RPMI7951 (cell line): ENCODE results near the gene ELAVL1. TPM values are rescaled to one million over a fixed set of nuclear protein-coding genes. Genes with fewer than 3 reads are reported as not detected.

Source experiments
- DNase-seq: peaks from one replicate; pipeline ENCODE4 v3.0.0-alpha.2; 2012; ENCODE audit warnings: low read depth
- total RNA-seq: library from RNA; depleted of rRNA; stranded (reverse); fragments of >200 nt; shearing (Covaris generic); gene quantifications from 2 replicates; pipeline ENCODE4 v1.2.3, GENCODE V29; 2014; rRNA removed

The ELAVL1 gene
- total RNA-seq, 1 experiment from 2014 or later, result 31.8 TPM

DNA sequence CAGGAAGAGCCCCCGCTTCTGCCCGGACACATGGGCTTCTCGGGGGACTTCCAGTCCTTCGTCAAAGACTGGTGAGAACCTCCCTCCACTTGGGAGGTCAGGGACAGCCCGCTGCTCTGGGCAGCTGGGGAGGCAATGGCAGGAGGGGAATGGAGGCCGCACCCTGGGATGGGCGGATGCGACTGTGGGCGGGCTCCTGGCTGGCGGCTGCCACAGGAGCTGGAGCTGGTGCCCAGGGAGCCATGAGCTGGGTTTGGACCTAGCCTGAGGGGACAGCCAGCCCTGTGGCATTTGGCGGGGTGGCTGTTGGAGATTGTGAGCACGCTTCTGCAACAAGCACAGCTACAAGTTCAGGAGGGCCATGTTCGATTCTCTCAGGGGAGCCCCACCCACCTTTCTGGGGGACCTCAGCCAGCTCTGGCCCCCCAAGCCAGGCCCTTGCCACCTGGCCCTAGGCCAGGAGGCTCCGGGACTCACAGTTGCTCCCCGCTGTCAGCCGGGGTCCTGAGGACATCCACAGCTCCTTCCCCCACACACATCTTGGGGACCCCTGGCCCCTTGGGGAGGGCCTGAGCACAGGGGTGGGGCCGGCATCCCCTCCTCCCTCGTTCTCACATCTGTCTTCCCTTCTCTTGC is 93.8 kb downstream of the ELAVL1 start:
- DNase-seq, result no peak

GRCh38 chr19:7910321-7911161 is 94.9 kb downstream of the ELAVL1 start:
- no peak for DNase-seq

DNA sequence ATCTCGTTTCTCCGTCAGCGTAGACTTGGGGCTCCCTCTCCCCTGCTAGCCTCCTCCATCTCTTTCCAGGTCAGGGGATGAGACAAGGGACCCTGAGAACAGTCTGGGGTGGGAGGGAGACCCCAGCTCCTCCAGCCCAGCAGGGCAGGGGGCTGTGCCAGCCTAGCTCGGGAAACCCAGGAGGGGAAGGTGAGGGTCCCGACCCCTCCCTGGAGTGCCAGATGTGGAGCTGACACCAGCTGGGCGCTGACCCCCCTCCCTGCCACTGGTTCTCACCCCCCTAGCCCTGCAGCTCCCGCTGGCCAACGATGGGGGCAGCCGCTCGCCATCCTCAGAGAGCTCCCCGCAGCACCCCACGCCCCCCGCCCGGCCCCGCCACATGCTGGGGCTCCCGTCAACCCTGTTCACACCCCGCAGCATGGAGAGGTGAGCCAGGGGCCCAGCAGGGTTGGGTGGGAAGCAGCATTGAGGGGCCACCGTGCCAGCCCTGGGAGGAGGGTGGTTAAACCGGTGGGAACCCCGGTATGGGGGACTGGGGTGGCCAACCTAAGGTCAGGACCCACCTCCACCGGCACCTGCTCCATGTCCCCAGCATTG is 95.9 kb downstream of the ELAVL1 start:
- DNase-seq, result no peak

- no peak for DNase-seq
Observed at GRCh38 chr19:7908742-7909461, 96.5 kb downstream of the ELAVL1 start.

Other genes starting within 250 kb of the ELAVL1 start
- gene CLEC4M, start 242.4 kb downstream of the ELAVL1 start, total RNA-seq, result not detected in 2 replicates
- gene EVI5L, start 175.4 kb downstream of the ELAVL1 start, total RNA-seq, result 6.8 and 8.1 TPM in 2 replicates
- not detected in 2 replicates for gene PRR36, start 131.3 kb downstream of the ELAVL1 start, total RNA-seq
- gene LRRC8E, start 117.1 kb downstream of the ELAVL1 start, total RNA-seq, result 5.2 and 7.3 TPM in 2 replicates
- 5.0 and 6.4 TPM in 2 replicates for gene MAP2K7, start 101.8 kb downstream of the ELAVL1 start, total RNA-seq
- gene TGFBR3L, start 90.8 kb downstream of the ELAVL1 start, total RNA-seq, result 0.36 and 2.1 TPM in 2 replicates
- 27.1 and 27.5 TPM in 2 replicates for gene SNAPC2, start 85.3 kb downstream of the ELAVL1 start, total RNA-seq
- gene CTXN1, start 79.5 kb downstream of the ELAVL1 start, total RNA-seq, result 1.2 and 2.6 TPM in 2 replicates
- 35.7 and 77.2 TPM in 2 replicates for gene TIMM44, start 62.0 kb downstream of the ELAVL1 start, total RNA-seq
- not detected in 2 replicates for gene CCL25, start 47.1 kb upstream of the ELAVL1 start, total RNA-seq
- gene FBN3, start 144.0 kb upstream of the ELAVL1 start, total RNA-seq, result not detected in 2 replicates
- 0.24 TPM in 1 of 2 replicates, not detected in the other for gene CERS4, start 203.7 kb upstream of the ELAVL1 start, total RNA-seq